ENCODE data around the gene ANKRD18A.
A peak's percentile ranks its signal among the peaks of the same experiment; 100 is the strongest.

ANKRD18A gene

DNA sequence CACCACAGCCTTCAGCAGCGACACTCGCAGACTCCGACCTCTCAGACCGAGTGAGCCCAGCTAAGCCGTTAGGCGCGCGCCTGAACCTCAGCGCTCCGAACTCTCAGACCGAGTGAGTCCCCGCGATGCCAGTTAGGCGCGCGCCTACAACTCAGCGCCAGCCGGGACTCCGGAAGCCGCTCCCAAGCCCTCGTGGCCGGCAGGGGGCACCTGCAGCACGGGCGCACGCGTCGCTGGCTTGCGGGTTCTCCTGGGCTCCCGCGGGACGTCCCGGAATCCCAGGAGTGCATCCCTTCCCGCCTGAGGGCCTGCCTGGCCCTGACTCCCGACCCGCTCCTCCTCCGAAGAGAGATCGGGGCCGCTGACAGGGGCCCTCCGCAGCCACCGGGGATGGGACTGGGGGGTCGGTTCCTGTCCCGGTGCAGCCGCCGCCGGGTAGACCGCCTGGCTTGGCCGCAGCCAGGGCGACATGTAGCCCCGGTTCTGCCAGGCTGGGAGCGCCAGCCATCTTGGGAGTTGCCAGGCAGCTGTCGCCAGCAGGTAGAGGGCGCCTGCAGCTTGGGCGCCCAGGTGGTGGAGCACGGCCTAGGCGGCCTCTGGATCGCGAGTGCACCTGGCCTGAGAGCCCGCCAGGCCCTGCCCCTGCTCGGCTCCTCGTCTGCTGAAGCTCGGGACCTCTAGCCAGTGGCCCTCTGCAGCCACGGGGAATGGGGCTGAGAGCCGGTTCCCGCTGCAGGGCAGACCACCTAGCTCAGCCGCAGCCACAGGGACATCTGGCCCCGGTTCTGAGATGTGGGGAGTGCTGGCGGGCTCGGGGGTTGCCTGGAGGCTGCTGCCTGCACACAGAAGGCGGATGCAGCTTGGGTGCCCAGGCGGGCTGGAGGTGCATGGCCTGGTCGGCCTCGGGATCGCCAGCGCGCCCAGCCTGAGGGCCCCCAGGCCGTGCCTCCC, at the start of gene ANKRD18A:
Gene ANKRD18A (minus strand): TSS at position 114 of the 951 bp plus-strand sequence. CDS start 311 bp downstream, outside the sequence.
- DNase-seq (ENCODE audit: low spot score), result peak; percentile 61

- no peak for DNase-seq (ENCODE audit: low spot score)
Measured at GRCh38 chr9:38668791-38669466, 48.5 kb upstream of the ANKRD18A start.

- no peak for DNase-seq (ENCODE audit: low spot score)
Measured at GRCh38 chr9:38662763-38663593, 42.6 kb upstream of the ANKRD18A start.

- DNase-seq (ENCODE audit: low spot score), result no peak
Measured at GRCh38 chr9:38659538-38659937, 39.1 kb upstream of the ANKRD18A start.

- DNase-seq (ENCODE audit: low spot score), result no peak
Measured at GRCh38 chr9:38656896-38657295, 36.5 kb upstream of the ANKRD18A start.

DNA sequence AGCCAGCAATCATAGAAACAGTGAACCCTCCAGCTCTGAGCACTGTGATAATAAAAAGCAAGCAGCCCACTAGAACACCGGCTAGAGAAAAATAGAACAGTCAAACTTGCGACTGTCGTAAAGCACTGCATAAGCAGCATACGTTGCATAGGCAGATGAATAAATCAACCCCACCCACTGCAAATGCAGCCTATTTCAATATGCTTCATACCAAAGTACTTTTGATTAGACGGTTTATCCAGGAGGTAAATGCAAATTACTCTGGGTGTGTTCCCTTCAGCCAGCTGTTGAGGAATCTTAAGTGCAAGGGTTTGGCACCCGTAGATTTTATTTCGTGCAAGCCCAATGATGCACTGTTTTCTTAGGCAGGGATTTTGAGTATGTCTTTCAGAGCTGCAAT, 32.1 kb upstream of the ANKRD18A start:
- no peak for DNase-seq (ENCODE audit: low spot score)

- no peak for DNase-seq (ENCODE audit: low spot score)
Measured at GRCh38 chr9:38652044-38652443, 31.6 kb upstream of the ANKRD18A start.

DNA sequence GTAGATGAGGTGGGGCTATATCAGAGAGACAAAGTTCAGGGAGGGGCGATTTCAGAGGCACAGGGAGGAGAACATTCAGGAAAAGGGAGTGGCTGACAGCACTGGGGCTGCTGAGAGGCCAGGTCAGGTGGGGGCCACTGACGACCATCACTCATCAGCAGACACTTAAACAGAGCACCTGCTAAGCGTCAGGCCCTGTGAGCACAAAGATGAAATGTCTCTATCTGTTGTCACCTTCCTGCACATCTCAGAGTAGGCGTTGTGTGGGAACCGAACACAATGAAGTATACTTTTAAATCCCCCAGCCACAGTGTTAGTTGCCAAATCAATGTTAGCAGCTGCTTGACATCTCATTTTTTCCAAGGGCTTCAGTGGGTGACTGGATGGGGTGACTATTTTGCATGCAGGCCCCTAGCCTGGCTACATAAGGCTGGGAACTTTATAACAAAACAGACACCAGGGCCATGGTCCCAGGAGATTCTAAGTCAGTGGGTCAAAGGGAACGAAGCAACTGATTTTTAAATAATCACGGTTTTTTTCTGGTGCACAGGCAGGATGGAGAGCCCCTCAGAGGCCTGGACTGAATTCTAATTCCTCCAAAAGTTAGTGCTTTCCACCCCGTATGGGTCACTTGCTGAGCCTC, 31.1 kb upstream of the ANKRD18A start:
- no peak for DNase-seq (ENCODE audit: low spot score)

- DNase-seq (ENCODE audit: low spot score), result no peak
Measured at GRCh38 chr9:38650564-38650963, 30.2 kb upstream of the ANKRD18A start.

- DNase-seq (ENCODE audit: low spot score), result no peak
Measured at GRCh38 chr9:38649731-38650363, 29.5 kb upstream of the ANKRD18A start.

DNA sequence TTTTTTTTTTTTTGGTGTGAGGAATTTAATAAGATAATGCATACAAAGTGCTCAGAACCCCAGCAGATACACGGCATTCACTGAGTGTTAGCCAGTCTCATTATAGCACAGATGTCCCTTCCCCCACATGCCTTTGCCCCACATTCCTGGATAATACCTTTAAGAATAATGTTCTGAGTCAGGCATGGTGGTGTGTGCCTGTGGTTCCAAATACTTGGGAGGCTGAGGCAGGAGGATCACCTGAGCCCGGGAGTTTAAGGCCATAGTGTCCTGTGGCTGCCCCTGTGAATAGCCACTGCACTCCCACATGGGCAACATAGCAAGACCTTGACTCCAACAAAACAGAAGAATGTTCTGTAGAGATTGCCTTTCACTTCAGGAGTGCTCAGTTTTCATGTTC, 24.2 kb upstream of the ANKRD18A start:
- no peak for DNase-seq (ENCODE audit: low spot score)

- no peak for DNase-seq (ENCODE audit: low spot score)
Measured at GRCh38 chr9:38643815-38644173, 23.4 kb upstream of the ANKRD18A start.

- DNase-seq (ENCODE audit: low spot score), result no peak
Measured at GRCh38 chr9:38642951-38643814, 22.8 kb upstream of the ANKRD18A start.

GRCh38 chr9:38641985-38642864, 21.8 kb upstream of the ANKRD18A start:
- no peak for DNase-seq (ENCODE audit: low spot score)

GRCh38 chr9:38641142-38641541, 20.7 kb upstream of the ANKRD18A start:
- no peak for DNase-seq (ENCODE audit: low spot score)

DNA sequence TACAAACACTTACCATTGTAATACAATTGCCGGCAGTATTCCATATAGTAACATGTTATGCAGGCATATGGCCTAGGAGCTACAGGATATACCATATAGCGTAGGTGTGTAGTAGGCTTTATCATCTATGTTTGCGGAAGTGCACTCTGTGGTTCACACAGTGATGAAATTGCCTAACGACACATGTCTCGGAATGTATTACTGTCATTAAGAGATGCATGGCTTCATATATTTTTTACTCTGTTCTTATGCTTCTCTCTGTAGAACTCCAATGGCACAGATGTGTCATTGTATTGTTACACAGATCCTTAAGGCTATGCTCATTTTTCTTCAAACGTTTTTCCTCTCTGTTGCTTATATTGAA, 19.2 kb upstream of the ANKRD18A start:
- DNase-seq (ENCODE audit: low spot score), result no peak

DNA sequence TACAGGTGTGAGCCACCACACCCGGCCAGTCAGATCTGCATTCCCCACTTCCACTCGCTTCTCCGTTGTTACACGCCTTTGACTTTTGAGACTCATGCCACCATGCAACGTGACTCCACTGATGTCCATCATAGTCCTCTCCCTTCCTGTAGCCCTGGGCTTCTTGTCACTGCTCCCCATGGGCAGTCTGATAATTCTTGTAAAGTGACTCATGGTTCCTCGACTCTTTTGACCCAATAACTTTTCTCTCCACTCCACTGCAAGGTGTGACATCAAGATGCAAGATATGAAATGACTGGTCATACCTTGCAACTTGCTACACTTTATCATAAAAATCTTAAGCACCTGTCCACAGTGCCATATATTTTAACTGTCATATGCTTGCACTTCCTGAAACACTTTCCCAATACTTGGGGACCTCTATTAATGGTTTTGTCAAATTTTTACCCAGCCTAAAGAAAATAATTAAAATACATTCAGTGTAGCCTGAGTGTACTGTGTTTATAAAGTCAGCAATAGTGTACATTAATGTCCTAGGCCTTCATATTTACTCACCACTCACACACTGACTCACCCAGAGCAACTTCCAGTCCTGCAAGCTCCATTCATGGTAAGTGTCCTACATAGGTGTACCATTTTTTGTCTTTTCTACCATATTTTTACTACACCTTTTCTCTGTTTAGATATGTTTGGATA, 18.6 kb upstream of the ANKRD18A start:
- DNase-seq (ENCODE audit: low spot score), result no peak

DNA sequence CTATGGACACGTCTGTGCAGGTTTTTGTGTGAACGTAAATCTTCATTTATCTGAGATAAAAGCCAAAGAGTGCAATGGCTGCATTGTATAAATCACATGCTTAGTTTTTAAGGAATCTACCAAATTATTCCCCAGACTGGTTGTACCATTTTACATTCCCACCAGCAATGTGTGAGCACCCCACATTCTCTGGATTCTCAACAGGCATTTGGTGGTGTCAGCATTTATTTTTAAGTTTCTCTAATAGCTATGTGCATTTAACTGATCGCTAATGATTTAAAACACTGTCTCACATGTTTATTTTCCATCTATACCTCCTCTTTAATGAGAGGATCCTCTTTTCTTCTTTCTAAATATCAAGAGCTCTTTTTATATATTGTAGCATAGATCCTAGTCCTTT, 13.9 kb upstream of the ANKRD18A start:
- no peak for DNase-seq (ENCODE audit: low spot score)

DNA sequence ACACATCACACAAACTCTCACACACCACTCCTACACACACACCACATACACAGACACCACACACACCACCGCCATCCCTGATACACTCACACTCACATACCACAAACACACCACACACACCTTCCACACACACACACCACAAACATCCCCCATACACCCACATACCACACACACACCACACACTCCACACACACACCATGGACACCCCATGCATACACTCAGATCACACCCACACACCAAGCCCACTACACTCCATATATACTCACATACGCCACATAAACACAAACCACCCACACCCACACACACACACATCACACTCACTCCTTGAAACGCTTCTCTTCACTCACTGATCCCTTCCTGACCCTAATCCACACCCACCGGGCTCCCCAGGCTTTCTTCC, 9.1 kb upstream of the ANKRD18A start:
- no peak for DNase-seq (ENCODE audit: low spot score)

Data from kidney capillary endothelial cell (primary cell).